Measurements from ENCODE around the gene PLAGL2.

DNA sequence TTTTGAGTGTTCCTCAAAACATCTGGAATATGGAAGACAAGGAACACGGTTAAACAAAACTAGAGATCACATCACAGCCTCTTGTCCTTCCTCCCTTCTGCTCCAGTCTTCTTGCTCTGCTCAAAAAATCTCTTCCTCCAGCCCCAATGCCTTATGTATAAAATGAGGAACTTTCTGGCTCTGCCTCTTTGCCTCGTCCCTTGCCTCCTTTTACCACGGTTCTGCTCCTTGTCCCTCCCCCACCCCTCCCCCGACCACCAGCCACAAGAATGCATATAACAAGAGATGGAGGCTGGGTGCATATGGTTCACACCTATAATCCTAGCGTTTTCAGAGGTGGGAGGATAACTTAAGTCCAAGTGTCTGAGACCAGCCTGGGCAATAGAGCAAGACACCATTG, 43.6 kb downstream of the PLAGL2 start:
- TF ChIP-seq, protein P1, sequence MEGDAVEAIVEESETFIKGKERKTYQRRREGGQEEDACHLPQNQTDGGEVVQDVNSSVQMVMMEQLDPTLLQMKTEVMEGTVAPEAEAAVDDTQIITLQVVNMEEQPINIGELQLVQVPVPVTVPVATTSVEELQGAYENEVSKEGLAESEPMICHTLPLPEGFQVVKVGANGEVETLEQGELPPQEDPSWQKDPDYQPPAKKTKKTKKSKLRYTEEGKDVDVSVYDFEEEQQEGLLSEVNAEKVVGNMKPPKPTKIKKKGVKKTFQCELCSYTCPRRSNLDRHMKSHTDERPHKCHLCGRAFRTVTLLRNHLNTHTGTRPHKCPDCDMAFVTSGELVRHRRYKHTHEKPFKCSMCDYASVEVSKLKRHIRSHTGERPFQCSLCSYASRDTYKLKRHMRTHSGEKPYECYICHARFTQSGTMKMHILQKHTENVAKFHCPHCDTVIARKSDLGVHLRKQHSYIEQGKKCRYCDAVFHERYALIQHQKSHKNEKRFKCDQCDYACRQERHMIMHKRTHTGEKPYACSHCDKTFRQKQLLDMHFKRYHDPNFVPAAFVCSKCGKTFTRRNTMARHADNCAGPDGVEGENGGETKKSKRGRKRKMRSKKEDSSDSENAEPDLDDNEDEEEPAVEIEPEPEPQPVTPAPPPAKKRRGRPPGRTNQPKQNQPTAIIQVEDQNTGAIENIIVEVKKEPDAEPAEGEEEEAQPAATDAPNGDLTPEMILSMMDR (IDR thresholded peaks at IDR 0.05; ENCODE audit: low read depth, low read length, poor library complexity, severe bottlenecking) = no peak
- TF ChIP-seq EZH2phosphoT487 (IDR thresholded peaks at IDR 0.05; ENCODE audit: borderline replicate concordance, low read length) = no peak

Data from DOHH2 (cell line).